MG63 (cell line): ENCODE results near the gene CTXN2. TPM values are rescaled to one million over a fixed set of nuclear protein-coding genes. Genes with fewer than 3 reads are reported as not detected.
A peak's percentile ranks its signal among the peaks of the same experiment; 100 is the strongest.

ENCODE experiments used
- DNase-seq: peaks from one replicate; pipeline ENCODE4 v3.0.0-alpha.2; 2020
- H3K27me3 ChIP-seq: fragments of 250-450 bp; sonication (Bioruptor Pico); 2 replicates; pipeline ENCODE4 v1.5.1; 2020; ENCODE audit warnings: mild to moderate bottlenecking, moderate library complexity
- H3K36me3 ChIP-seq: fragments of 250-450 bp; sonication (Bioruptor Pico); 2 replicates; pipeline ENCODE4 v1.5.1; 2020; ENCODE audit warnings: mild to moderate bottlenecking, moderate library complexity
- H3K4me3 ChIP-seq: fragments of 250-450 bp; sonication (Bioruptor Pico); 2 replicates; pipeline ENCODE4 v1.5.1; 2020; ENCODE audit warnings: mild to moderate bottlenecking, moderate library complexity
- H3K9me3 ChIP-seq: fragments of 250-450 bp; sonication (Bioruptor Pico); 2 replicates; pipeline ENCODE4 v1.5.1; 2020; ENCODE audit warnings: mild to moderate bottlenecking, moderate library complexity
- total RNA-seq: library from RNA; depleted of rRNA; stranded (reverse); fragments of >200 nt; shearing (Covaris generic); gene quantifications from 2 replicates; pipeline ENCODE4 v1.2.3, GENCODE V29; 2014; ENCODE audit warnings: low replicate concordance; rRNA removed

Gene CTXN2
- total RNA-seq: not detected in 2 replicates

DNA sequence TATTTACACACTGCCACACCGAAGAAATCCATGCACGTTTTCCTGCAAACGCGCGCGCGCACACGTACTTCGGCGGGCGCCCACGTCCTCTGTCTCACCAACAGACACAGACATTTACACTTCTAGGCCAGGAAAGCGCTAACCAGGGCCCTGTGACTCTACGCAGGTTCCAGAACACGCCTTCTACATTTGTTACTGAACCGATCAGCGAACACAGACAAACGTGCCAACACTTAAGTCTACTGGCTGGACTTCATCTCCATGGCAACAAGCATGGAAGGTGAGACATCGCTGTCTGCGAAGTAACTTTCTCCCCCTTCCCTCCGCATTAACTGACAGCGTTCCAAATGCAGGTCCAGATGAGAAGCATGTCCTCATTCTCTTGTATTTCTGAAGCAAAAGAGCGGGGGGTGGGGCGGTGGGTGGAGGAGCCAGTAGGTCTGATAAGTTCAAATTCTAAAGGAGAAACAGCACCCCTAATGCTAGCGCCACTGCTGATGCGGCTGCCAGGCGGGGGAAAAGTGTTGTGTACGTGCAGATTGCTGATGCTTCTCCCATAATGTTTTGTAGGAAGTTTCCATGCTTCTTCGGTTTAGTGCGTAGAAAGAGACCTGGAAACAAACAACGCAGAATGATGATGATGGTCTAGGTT is at the start of gene CTXN2:
Gene CTXN2 (plus strand): TSS at position 92 of the 652 bp plus-strand sequence. CDS start 9,636 bp downstream, outside the sequence.
- no peak for DNase-seq
- H3K9me3 ChIP-seq: no peaks in the 10 kb centered on the region
- H3K36me3 ChIP-seq: no peaks in the 10 kb centered on the region
- peaks cover 11% of the 10 kb centered on the region for H3K27me3 ChIP-seq
- no peak within 1 kb of the TSS for H3K4me3 ChIP-seq

DNA sequence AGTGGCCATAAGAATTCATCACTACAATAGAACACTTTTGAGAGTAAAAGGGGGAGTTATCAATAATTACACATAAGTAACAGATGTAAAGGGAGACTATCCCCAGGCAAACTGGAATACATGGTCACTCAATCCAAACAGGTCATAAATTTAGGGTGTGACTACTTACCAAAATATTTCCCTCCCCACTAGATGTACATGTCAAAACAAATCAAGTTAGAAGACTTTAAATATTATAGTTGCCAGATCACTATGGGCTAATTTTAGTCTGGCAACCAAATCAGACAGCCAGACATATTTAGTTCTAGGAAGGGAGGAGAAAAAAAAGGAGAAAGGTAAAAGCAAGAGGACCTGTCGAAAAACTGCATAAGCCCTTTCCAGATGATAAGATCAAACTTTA is 47.6 kb upstream of the CTXN2 start:
- no peak for DNase-seq
- Histone ChIP-seq H3K27me3 (no peaks in the 10 kb centered on the region), H3K9me3 (no peaks in the 10 kb centered on the region), H3K4me3 (no peak overlapping the region), H3K36me3 (no peaks in the 10 kb centered on the region)

DNA sequence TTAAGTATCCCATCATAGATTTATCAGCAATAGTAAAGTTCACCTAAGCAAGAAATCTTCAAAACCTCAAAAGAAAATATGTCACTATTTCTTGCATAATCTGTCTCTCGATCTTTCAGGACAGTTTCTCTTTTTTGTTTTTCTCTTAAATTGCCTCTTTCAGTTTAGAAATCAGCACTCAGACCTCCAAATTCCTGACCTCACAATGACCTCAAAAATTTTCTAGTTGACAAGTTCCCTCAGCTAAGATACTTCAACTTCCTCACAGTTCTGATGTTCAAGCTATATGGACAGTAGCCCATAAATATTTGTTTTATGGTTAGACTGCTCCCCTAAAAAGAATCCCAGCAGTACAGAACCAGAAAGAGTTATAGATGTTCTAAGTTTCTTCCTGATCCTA is 46.6 kb upstream of the CTXN2 start:
- no peaks in the 10 kb centered on the region for H3K27me3 ChIP-seq
- H3K36me3 ChIP-seq: no peaks in the 10 kb centered on the region
- no peak overlapping the region for H3K4me3 ChIP-seq
- no peaks in the 10 kb centered on the region for H3K9me3 ChIP-seq
- DNase-seq: no peak

DNA sequence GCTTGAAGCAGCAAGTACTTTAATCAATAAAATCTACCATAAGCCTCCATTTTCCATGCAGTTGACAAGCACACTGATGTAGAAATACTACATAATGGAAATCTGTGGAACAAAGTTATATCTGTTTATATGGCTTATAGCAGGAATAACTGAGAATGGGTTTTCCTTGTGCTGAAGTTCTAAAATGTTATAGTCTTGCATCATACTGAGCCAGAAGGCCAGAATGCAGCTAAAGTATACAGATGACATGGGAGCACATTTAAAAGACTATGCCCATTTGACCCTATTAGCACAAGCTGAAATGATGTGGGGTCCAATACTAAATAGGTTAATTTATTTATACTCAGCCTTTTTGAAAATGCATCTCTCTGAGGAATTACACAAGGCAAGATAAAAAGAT is 45.5 kb upstream of the CTXN2 start:
- DNase-seq: no peak
- no peak overlapping the region for H3K4me3 ChIP-seq
- no peaks in the 10 kb centered on the region for H3K9me3 ChIP-seq
- H3K27me3 ChIP-seq: no peaks in the 10 kb centered on the region
- no peaks in the 10 kb centered on the region for H3K36me3 ChIP-seq

DNA sequence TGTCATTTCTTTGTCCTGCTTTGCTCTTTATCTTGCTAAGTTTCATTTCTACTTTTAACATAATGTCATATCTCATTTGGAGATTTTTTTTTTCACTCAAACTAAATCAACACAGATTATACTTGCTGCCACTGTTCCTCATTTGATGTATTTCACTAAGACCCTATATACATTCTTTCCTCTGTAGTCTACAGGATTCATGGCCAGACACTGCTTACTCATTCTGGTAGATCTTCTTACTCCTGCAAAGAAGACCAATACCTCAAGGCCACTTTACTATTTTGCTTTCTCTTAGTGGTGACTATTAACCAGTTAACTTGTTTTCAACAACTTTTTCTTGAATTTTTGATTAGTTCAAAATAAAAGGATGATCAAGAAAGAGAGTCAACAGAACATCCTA is 44.1 kb upstream of the CTXN2 start:
- no peaks in the 10 kb centered on the region for H3K27me3 ChIP-seq
- no peak for DNase-seq

DNA sequence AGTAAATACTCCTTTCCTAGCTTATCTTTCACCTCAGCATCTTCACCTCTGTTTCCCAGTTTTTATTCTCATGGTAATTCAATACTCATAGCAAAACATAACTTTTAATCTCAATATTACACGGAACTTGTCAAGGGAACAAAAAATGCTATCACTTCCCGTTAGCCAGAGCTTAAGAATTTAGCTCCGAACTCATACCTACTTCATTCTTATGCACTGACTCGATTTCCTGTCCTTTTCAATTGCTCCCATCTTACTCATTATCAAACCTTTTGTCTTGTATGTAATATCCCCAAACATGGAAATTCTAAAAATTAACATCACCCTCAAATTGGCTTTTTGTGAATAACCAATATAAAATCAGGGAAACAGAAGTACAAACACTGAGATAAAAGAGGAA is 41.6 kb upstream of the CTXN2 start:
- Histone ChIP-seq H3K9me3 (no peaks in the 10 kb centered on the region), H3K36me3 (no peaks in the 10 kb centered on the region), H3K27me3 (no peaks in the 10 kb centered on the region), H3K4me3 (no peak overlapping the region)
- no peak for DNase-seq

More for the DNA sequence above, 44.1 kb upstream of the CTXN2 start:
- Histone ChIP-seq H3K36me3 (no peaks in the 10 kb centered on the region), H3K4me3 (no peak overlapping the region), H3K9me3 (no peaks in the 10 kb centered on the region)

DNA sequence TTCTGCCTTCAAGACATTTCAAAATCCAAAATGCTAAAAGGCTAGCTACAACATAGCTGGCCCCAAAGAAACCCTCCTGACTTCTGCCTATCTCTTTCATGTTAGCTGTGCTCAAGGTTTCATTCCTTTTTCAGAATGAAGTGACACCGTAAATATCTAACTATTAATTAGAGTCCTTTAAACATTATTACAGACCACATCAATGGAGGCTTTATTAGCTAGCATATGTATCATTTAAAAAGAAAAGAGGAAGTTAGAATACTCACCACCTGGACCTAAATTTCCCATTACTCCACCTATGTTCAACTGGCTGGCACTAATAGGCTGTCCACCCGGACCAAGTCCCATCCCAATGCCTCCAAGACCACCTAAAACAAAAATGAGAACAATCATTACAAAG is 37.9 kb upstream of the CTXN2 start:
- Histone ChIP-seq H3K36me3 (no peaks in the 10 kb centered on the region), H3K27me3 (no peaks in the 10 kb centered on the region), H3K9me3 (no peaks in the 10 kb centered on the region), H3K4me3 (no peak overlapping the region)
- no peak for DNase-seq

DNA sequence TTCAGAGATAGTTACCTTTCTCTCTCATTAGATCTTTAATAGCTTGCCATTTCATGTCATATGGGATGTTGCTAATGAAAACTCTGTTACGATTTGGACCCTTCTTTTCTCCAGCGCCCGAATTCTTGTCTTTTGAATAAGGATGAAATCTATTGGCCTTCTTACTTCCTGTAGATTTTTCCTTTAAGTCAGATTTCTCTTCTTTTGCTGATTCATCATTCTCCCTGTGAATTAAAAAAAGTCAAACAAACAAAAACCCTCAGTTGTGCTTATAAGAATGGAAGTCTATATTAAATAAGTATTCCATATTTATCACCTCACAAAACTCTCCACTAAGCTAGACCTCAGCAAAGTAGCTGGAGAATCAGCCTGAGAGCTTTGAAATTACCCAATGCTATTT is 22.8 kb upstream of the CTXN2 start:
- peaks cover 11% of the 10 kb centered on the region for H3K9me3 ChIP-seq
- no peaks in the 10 kb centered on the region for H3K27me3 ChIP-seq
- no peak overlapping the region for H3K4me3 ChIP-seq
- DNase-seq: no peak
- peaks cover 2% of the 10 kb centered on the region for H3K36me3 ChIP-seq

DNA sequence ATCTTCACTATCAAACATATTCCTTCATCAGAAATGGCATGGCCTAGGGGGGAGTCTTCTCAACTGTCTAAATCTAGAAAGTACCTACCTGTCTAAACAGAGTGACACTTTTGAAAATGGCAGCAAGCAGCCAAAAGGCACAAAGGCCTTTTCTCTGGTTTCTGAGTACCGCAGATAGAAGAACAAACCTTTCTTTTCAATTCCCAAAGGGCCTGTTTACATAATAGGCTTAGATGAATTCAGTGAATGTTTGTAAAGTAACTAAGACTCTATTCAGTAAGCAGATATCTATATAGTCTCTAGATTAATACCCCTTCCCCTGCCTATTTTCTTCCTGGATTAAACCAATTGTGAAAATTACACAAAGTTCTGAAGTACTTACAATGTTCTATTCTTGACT is 20.5 kb upstream of the CTXN2 start:
- peaks cover 2% of the 10 kb centered on the region for H3K36me3 ChIP-seq
- H3K27me3 ChIP-seq: no peaks in the 10 kb centered on the region
- no peak for DNase-seq
- peaks cover 11% of the 10 kb centered on the region for H3K9me3 ChIP-seq
- no peak overlapping the region for H3K4me3 ChIP-seq

DNA sequence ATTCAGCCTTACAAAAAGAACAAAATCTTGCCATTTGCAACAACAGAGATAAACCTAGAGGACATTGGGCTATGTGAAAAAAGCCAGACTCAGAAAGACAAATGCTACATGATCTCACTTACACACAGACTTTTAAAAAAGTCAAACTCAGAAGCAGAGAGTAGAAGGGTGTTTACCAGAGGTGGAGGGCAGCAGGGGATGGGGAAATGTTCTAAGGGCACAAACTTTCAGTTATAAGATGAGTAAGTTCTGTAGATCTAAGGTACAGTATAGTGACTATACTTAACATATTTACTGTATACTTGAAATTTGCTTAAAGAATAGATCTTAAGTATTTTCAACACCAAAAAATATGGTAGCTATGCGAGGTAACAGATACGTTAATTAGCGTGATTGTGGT is 16.3 kb upstream of the CTXN2 start:
- H3K4me3 ChIP-seq: no peak overlapping the region
- no peaks in the 10 kb centered on the region for H3K27me3 ChIP-seq
- no peaks in the 10 kb centered on the region for H3K36me3 ChIP-seq
- no peak for DNase-seq
- H3K9me3 ChIP-seq: peaks cover 11% of the 10 kb centered on the region

DNA sequence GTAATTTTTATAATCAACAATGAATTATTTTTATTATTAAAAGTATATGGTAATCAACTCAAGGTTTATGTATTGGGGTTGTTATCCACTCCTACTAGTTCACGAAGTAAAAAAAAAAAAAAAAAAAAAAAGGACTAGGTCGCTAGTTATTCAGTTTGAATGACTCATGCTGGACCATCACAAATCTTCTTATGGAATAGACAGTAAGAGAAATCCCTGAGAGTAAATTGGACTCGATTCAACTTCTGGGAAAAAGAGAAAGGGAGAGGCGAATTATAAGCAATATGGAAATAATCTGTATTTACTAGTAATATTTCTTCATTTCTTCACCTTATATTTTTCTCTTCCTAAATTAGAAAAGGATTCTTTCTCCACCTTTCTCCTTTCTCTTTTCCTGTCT is 15.4 kb upstream of the CTXN2 start:
- DNase-seq: no peak
- Histone ChIP-seq H3K36me3 (no peaks in the 10 kb centered on the region), H3K4me3 (no peak overlapping the region), H3K9me3 (peaks cover 11% of the 10 kb centered on the region), H3K27me3 (no peaks in the 10 kb centered on the region)

DNA sequence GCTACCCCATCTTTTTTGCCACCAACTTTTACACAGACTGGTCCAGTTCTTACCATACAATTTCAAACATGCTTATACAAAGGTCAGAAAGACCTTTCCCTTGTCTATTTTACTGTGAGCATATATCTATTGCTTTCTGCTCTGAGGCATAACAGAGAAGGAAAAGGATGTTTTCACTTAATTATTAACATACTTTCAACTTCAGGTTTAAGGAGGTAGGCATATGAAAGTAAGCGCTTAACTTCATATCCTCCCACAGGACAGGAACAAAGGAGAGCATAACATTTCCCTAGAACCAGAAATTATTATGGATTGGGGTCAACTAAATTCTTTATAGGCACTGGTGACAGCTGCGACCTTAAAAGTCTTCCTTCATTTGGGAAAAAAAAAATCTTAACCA is 14.5 kb upstream of the CTXN2 start:
- peaks cover 11% of the 10 kb centered on the region for H3K9me3 ChIP-seq
- no peaks in the 10 kb centered on the region for H3K27me3 ChIP-seq
- H3K4me3 ChIP-seq: peak overlapping the region; percentile 65
- DNase-seq: no peak
- H3K36me3 ChIP-seq: no peaks in the 10 kb centered on the region

DNA sequence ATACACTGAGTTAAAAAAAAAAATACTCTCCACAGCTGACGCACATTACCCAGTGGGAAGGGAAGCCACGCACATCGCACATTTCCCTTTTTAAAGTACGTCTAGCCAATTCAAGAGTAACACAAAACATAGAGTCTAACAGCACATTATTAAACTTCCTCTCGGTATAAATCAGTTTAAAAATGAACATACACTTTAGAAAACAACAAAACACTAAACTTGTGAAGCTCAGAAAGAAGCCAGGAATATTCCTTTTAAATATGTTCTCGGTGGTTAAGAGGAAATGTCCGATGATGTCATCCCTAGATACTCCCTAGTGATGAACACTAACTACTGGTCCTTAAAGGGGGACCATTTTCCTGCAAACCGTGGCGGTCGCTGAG is 14.1 kb upstream of the CTXN2 start:
- H3K36me3 ChIP-seq: no peaks in the 10 kb centered on the region
- H3K27me3 ChIP-seq: no peaks in the 10 kb centered on the region
- no peak for DNase-seq
- H3K4me3 ChIP-seq: peak overlapping the region; percentile 65
- peaks cover 11% of the 10 kb centered on the region for H3K9me3 ChIP-seq

DNA sequence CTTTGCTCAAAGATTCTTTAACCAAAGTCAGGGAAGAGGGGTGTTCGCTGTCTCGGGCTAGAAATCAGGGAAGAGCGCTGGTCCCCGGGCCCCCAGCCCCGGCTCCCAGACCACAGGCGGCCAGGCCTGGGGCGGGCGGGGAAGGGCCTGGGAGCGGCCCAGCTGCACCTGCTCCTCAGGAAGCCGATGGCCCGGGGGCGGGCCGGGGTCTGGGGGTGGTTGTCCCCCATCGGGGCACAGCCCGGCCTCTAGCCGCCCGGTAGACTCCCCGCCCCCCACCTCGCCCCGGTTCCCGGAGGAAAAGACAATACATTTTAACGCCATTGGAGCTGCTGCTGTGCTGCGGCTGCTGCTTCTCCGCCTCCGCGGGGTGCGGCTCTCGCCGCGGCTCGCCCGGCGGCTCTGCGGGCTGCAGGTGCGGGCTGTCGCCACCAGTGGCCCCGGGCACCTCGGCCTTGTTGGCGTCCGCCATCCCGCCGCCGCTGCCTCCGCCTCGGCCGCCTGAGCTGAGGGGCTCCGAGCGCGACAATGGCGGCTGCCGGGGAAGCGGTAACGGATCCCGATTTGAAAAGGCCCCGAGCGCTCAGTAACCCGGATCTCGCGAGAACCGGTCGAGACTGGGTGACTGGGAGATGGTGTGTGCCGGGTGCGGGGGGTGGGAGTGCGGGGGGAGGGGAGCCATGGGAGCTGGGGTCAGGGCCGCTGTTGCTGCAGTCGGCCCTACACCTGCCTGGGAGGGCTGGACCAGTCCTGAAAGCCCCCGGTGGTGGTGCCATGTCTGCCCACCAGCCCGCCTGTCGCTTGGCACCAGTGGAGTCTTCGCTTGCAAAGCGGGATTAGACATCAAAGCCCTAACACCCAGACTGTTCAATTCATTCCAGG is 13.5 kb upstream of the CTXN2 start, which contains the start of gene MYEF2:
Gene MYEF2 (minus strand): TSS at position 530 of the 882 bp plus-strand sequence. CDS start 58 bp downstream, at position 472.
- Histone ChIP-seq H3K4me3 (peak within 1 kb of the TSS; percentile 65), H3K36me3 (no peaks in the 10 kb centered on the region), H3K9me3 (peaks cover 6% of the 10 kb centered on the region), H3K27me3 (no peaks in the 10 kb centered on the region)
- peak; percentile 84 for DNase-seq

DNA sequence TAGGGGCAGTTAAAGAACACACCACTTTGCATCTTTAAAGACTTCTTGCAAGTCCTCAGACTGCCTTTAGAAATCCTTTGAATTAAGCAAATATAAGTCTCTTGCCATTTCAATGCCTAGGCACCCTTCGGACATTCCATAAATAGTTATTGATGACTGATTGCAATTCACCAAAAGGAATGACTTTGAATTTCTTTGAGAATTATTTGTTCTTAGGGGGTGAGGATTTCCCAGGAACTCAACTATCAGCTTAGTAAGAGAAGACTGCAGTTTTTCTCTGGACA is 12.9 kb upstream of the CTXN2 start:
- no peak for DNase-seq
- Histone ChIP-seq H3K27me3 (no peaks in the 10 kb centered on the region; the same call in 1 of the 2 replicates), H3K4me3 (peak overlapping the region; percentile 65), H3K36me3 (no peaks in the 10 kb centered on the region), H3K9me3 (peaks cover under 1% of the 10 kb centered on the region)

DNA sequence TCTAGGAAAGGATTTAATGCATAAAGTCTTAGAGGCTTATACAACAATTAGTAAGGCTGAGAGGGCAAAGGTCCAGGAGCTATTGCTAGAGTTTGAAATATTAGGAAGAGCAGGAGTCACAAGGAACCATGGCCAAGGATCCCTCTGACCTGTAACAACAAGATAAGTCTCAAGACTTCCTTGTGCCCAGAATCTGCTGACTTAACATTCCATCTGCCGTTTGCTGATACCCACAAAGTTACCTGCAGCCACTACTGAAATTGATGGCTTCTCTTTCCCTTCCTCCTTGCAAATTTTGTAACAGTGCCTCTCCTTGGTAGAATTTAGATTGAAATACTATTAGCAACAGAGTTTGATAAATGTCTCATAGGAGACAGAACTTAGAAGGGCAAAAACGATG is 8.7 kb upstream of the CTXN2 start:
- Histone ChIP-seq H3K36me3 (no peaks in the 10 kb centered on the region), H3K9me3 (no peaks in the 10 kb centered on the region), H3K4me3 (no peak overlapping the region), H3K27me3 (peaks cover 4% of the 10 kb centered on the region)
- DNase-seq: no peak

DNA sequence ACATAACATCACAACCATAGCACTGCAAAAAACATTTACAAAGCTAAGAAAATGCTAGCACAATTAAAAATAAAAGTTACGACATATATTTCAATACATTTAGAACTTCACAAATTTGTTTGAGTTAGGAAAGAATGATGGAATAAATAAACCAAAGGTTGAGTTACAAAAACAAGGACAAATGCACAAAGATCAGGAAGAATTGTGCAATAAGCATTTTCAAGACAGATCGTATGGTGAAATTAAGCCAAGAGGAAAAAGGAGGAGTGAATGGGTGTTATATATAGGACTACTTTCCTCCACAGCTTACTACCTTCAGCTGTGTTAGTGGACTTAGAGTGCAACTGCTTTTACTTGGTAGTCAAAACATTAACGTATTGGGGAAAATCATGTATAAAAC is 5.9 kb upstream of the CTXN2 start:
- peaks cover 6% of the 10 kb centered on the region for H3K27me3 ChIP-seq
- no peak overlapping the region for H3K4me3 ChIP-seq
- no peaks in the 10 kb centered on the region for H3K36me3 ChIP-seq
- DNase-seq: no peak
- no peaks in the 10 kb centered on the region for H3K9me3 ChIP-seq

DNA sequence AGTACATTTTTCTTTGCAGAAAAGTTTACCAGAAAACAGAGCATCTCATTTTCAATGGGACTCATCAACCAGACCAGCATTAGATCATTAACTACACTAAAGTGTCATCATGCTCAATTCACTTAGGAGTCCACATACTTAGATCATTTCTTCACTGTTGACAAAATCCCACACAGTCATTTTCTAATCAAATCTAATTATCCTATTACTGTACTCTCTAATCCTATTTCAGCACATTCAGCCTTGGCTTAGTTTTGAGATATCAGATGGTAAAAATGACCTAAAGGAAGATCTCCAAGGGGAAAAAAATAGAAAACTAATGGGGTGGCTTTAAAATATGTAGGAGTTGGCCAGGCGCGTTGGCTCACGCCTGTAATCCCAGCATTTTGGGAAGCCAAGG is 5.2 kb upstream of the CTXN2 start:
- Histone ChIP-seq H3K4me3 (no peak overlapping the region), H3K36me3 (no peaks in the 10 kb centered on the region), H3K9me3 (no peaks in the 10 kb centered on the region), H3K27me3 (peaks cover 6% of the 10 kb centered on the region)
- no peak for DNase-seq
